Lung (tissue), 12 donors: Measurements from ENCODE around the gene HUNK. TPM values are rescaled to one million over a fixed set of nuclear protein-coding genes. Genes with fewer than 3 reads are reported as not detected.

ENCODE experiments used
- ATAC-seq: fragments of 200-7000 bp; cut with Tn5 transposase; one replicate; pipeline ENCODE4 v1.9.1; 2020; ENCODE audit warnings: moderate number of reproducible peaks; ENCODE audit not compliant: insufficient read depth, low FRiP score
- DNase-seq, 3 donors: peaks; one replicate each; pipeline ENCODE4 v3.0.0-alpha.2; 2013 to 2017
- H3K27ac ChIP-seq, 2 donors: one replicate each; pipeline ENCODE4 v1.5.1; 2013; ENCODE audit warnings: mild to moderate bottlenecking in 2 of 2, moderate library complexity in 2 of 2, control low read depth in 1 of 2, inconsistent platforms in 1 of 2, low read depth in 1 of 2, low read length in 1 of 2
- H3K27me3 ChIP-seq, 3 donors: one replicate each; pipeline ENCODE4 v1.5.1; 2013; ENCODE audit warnings: low read length in 2 of 3; ENCODE audit not compliant: control insufficient read depth in 3 of 3, insufficient read depth in 3 of 3
- H3K36me3 ChIP-seq, 4 donors: one replicate each; pipeline ENCODE4 v1.5.1; 2013; ENCODE audit warnings: low read length in 4 of 4, mild to moderate bottlenecking in 1 of 4, moderate library complexity in 1 of 4; ENCODE audit not compliant: control insufficient read depth in 4 of 4, insufficient read depth in 4 of 4
- H3K4me1 ChIP-seq, 5 donors: one replicate each; pipeline ENCODE4 v1.5.1; 2013; ENCODE audit warnings: low read length in 5 of 5, mild to moderate bottlenecking in 2 of 5, moderate library complexity in 1 of 5; ENCODE audit not compliant: control insufficient read depth in 5 of 5, insufficient read depth in 5 of 5
- H3K4me3 ChIP-seq: one replicate; pipeline ENCODE4 v1.5.1; 2013; ENCODE audit warnings: mild to moderate bottlenecking, control low read depth, moderate library complexity
- H3K9ac ChIP-seq, 2 donors: one replicate each; pipeline ENCODE4 v1.5.1; 2013; ENCODE audit warnings: low read length in 2 of 2, control low read depth in 1 of 2; ENCODE audit not compliant: insufficient read depth in 1 of 2
- H3K9me3 ChIP-seq, 4 donors: one replicate each; pipeline ENCODE4 v1.5.1; 2013; ENCODE audit warnings: low read length in 3 of 4, mild to moderate bottlenecking in 1 of 4, moderate library complexity in 1 of 4; ENCODE audit not compliant: control insufficient read depth in 4 of 4, insufficient read depth in 3 of 4
- CTCF ChIP-seq: IDR thresholded peaks from 2 replicates; pipeline ENCODE4 v1.5.1; 2012; ENCODE audit warnings: mild to moderate bottlenecking; ENCODE audit errors: control extremely low read depth, extremely low read depth
- WGBS, 2 donors: extraction: QIAGEN DNeasy Blood & Tissue Kit; methylation state at CpG; one replicate each; pipeline ENCODE4 v1.1.7; 2013; 5-methylcytosine and 5-hydroxymethylcytosine counted together
- polyA plus RNA-seq, 2 donors: library from polyadenylated mRNA; stranded (reverse); fragments of 200-250 nt; gene quantifications; one replicate each; pipeline ENCODE4 v1.2.1, GENCODE V29; 2013
- total RNA-seq, 2 donors: library from RNA; depleted of rRNA in 1 of 2; stranded (reverse); fragments of >200 nt in 1 of 2; gene quantifications; one replicate each; pipeline ENCODE4 v1.2.1, GENCODE V29; 2014 to 2021
- donor health status: control.
- donor health status: control.
- donor health status: Bipolar disorder and iron deficiency.
- donor health status: healthy.
- donor health status: DM: yes; HTN: yes; CAD: no.

Gene HUNK
- total and polyA plus RNA-seq, 4 donors: 0.27 to 2.4 (median 1.4) TPM

GRCh38 chr21:32003411-32003810, 130.6 kb downstream of the HUNK start:
- Histone ChIP-seq H3K9me3 (no peaks in the 10 kb centered on the region), H3K4me3 (no peak overlapping the region), H3K9ac (no peak overlapping the region), H3K4me1 (peaks cover 0 to 11% (median 0%) of the 10 kb centered on the region in 5 donors), H3K36me3 (peaks cover 0 to 7% (median 0%) of the 10 kb centered on the region in 4 donors), H3K27me3 (no peaks in the 10 kb centered on the region), H3K27ac (no peak overlapping the region)
- DNase-seq (peak in 2 of 3 donors; percentile 40 to 68), ATAC-seq (no peak)
- 74 to 78% methylated on average over 2 of the region's 2 CpGs for WGBS, 2 donors
- no peak for TF ChIP-seq CTCF

- ATAC-seq (no peak), DNase-seq (no peak)
- H3K27me3 ChIP-seq: no peaks in the 10 kb centered on the region
- no peak overlapping the region for H3K4me3 ChIP-seq
- no peak for TF ChIP-seq CTCF
- 80 to 81% methylated on average over 3 of the region's 3 CpGs for WGBS, 2 donors
- H3K4me1 ChIP-seq: peaks cover 0 to 11% (median 0%) of the 10 kb centered on the region in 5 donors
- no peaks in the 10 kb centered on the region for H3K9me3 ChIP-seq
- H3K36me3 ChIP-seq: peaks cover 0 to 4% (median 0%) of the 10 kb centered on the region in 4 donors
- no peak overlapping the region for H3K9ac ChIP-seq
- no peak overlapping the region for H3K27ac ChIP-seq
Observed at GRCh38 chr21:32004291-32004690, 131.5 kb downstream of the HUNK start.

GRCh38 chr21:32007456-32007855, 134.6 kb downstream of the HUNK start:
- no peak for TF ChIP-seq CTCF
- DNase-seq: no peak
- 72 to 81% methylated on average over 5 of the region's 5 CpGs for WGBS, 2 donors
- Histone ChIP-seq H3K4me1 (peaks cover 0 to 11% (median 0%) of the 10 kb centered on the region in 5 donors), H3K4me3 (no peak overlapping the region), H3K9me3 (no peaks in the 10 kb centered on the region), H3K27me3 (no peaks in the 10 kb centered on the region), H3K27ac (no peak overlapping the region), H3K9ac (no peak overlapping the region), H3K36me3 (no peaks in the 10 kb centered on the region)
- ATAC-seq: no peak

GRCh38 chr21:32008714-32009113, 135.9 kb downstream of the HUNK start:
- no peak for ATAC-seq
- H3K9me3 ChIP-seq: no peaks in the 10 kb centered on the region
- no peak for DNase-seq
- 70 to 74% methylated on average over 2 of the region's 2 CpGs for WGBS, 2 donors
- H3K27me3 ChIP-seq: no peaks in the 10 kb centered on the region
- H3K4me1 ChIP-seq: peaks cover 0 to 1% (median 0%) of the 10 kb centered on the region in 5 donors
- H3K9ac ChIP-seq: no peak overlapping the region
- H3K4me3 ChIP-seq: no peak overlapping the region
- TF ChIP-seq CTCF: no peak
- no peak overlapping the region for H3K27ac ChIP-seq
- H3K36me3 ChIP-seq: no peaks in the 10 kb centered on the region
